ENCODE results near the gene SNX13.

- no peak for TF ChIP-seq CTCF (IDR thresholded peaks at IDR 0.05)
- TF ChIP-seq POLR2A (IDR thresholded peaks at IDR 0.05) = no peak
Observed at GRCh38 chr7:17863809-17864143, 76.5 kb downstream of the SNX13 start.
